GM23338 (cell line): ENCODE data around the gene CCSAP. TPM values are rescaled to one million over a fixed set of nuclear protein-coding genes. Genes with fewer than 3 reads are reported as not detected.

Source experiments
- ATAC-seq: fragments of 200-7000 bp; cut with Tn5 transposase; 3 replicates; pipeline ENCODE4 v1.9.1; 2020
- DNase-seq: peaks from one replicate; pipeline ENCODE4 v3.0.0-alpha.2; 2015; ENCODE audit warnings: low spot score
- H2AFZ ChIP-seq: fragments of 200-600 bp; sonication (generic); 2 replicates; pipeline ENCODE4 v1.8.0; 2016; ENCODE audit warnings: antibody characterized with exemption, mild to moderate bottlenecking, moderate library complexity
- H3F3A ChIP-seq: fragments of 200-600 bp; sonication (generic); replicated peaks from 2 replicates; pipeline ENCODE4 v1.8.0; 2017; ENCODE audit warnings: antibody characterized with exemption, mixed run types, low read depth
- H3K27ac ChIP-seq: fragments of 200-600 bp; sonication (generic); 2 replicates; pipeline ENCODE4 v1.6.1; 2016; ENCODE audit warnings: low read depth
- H3K27me3 ChIP-seq: fragments of 200-600 bp; sonication (generic); 2 replicates; pipeline ENCODE4 v1.8.0; 2016; ENCODE audit warnings: mild to moderate bottlenecking, mixed run types, moderate library complexity; ENCODE audit not compliant: insufficient read depth
- H3K36me3 ChIP-seq: fragments of 200-600 bp; sonication (generic); 2 replicates; pipeline ENCODE4 v1.8.0; 2016; ENCODE audit warnings: mild to moderate bottlenecking; ENCODE audit not compliant: insufficient read depth
- H3K4me1 ChIP-seq: fragments of 200-600 bp; sonication (generic); 2 replicates; pipeline ENCODE4 v1.8.0; 2016; ENCODE audit warnings: mild to moderate bottlenecking, moderate library complexity; ENCODE audit not compliant: insufficient read depth
- H3K4me2 ChIP-seq: fragments of 200-600 bp; sonication (generic); 2 replicates; pipeline ENCODE4 v1.7.1; 2017; ENCODE audit warnings: mixed run types
- H3K4me3 ChIP-seq: fragments of 200-600 bp; sonication (generic); 2 replicates; pipeline ENCODE4 v1.6.1; 2016; ENCODE audit warnings: mixed run types
- H3K79me2 ChIP-seq: fragments of 200-600 bp; sonication (generic); replicated peaks from 2 replicates; pipeline ENCODE4 v1.8.0; 2017; ENCODE audit warnings: mild to moderate bottlenecking; ENCODE audit not compliant: insufficient read depth
- H3K9me2 ChIP-seq: fragments of 200-600 bp; sonication (generic); 2 replicates; pipeline ENCODE4 v1.8.0; 2017; ENCODE audit not compliant: insufficient read depth
- H4K20me1 ChIP-seq: fragments of 200-600 bp; sonication (generic); replicated peaks from 2 replicates; pipeline ENCODE4 v1.8.0; 2017; ENCODE audit warnings: mild to moderate bottlenecking; ENCODE audit not compliant: insufficient read depth
- H3K27ac Mint-ChIP-seq: 2 replicates; pipeline ENCODE4 v1.8.0; 2020; ENCODE audit warnings: inconsistent platforms, mild to moderate bottlenecking, moderate library complexity, mixed read lengths
- H3K27me3 Mint-ChIP-seq: 3 replicates; pipeline ENCODE4 v1.8.0; 2022; ENCODE audit warnings: low read depth, mild to moderate bottlenecking, moderate library complexity, mixed read lengths, inconsistent platforms; ENCODE audit not compliant: insufficient read depth, poor library complexity
- H3K36me3 Mint-ChIP-seq: 3 replicates; pipeline ENCODE4 v1.8.0; 2021; ENCODE audit warnings: low read depth, mild to moderate bottlenecking, inconsistent platforms, moderate library complexity, mixed read lengths
- H3K4me1 Mint-ChIP-seq: 3 replicates; pipeline ENCODE4 v1.8.0; 2020; ENCODE audit warnings: mild to moderate bottlenecking, inconsistent platforms, mixed read lengths
- H3K4me3 Mint-ChIP-seq: 3 replicates; pipeline ENCODE4 v1.8.0; 2021; ENCODE audit warnings: moderate library complexity, mild to moderate bottlenecking, inconsistent platforms, mixed read lengths
- H3K9me3 Mint-ChIP-seq: 3 replicates; pipeline ENCODE4 v1.8.0; 2020; ENCODE audit warnings: moderate library complexity, mild to moderate bottlenecking, inconsistent platforms, mixed read lengths
- EZH2phosphoT487 ChIP-seq: fragments of 200-600 bp; sonication (generic); IDR thresholded peaks from one replicate; pipeline ENCODE4 v1.8.1; 2018; ENCODE audit warnings: antibody characterized with exemption; ENCODE audit not compliant: unreplicated experiment
- JUNB ChIP-seq: IDR thresholded peaks from one replicate; pipeline ENCODE4 v1.6.1; 2016; ENCODE audit warnings: antibody characterized with exemption; ENCODE audit not compliant: unreplicated experiment
- NANOG ChIP-seq: IDR thresholded peaks from 2 replicates; pipeline ENCODE4 v1.6.1; 2016; ENCODE audit warnings: antibody characterized with exemption, borderline replicate concordance
- POLR2AphosphoS5 ChIP-seq: IDR thresholded peaks from 2 replicates; pipeline ENCODE4 v1.6.1; 2016; ENCODE audit warnings: antibody characterized with exemption, low read depth
- REST ChIP-seq: IDR thresholded peaks from one replicate; pipeline ENCODE4 v1.6.1; 2018; ENCODE audit warnings: antibody characterized with exemption; ENCODE audit not compliant: unreplicated experiment
- STAT1 ChIP-seq: IDR thresholded peaks from one replicate; pipeline ENCODE4 v1.6.1; 2016; ENCODE audit warnings: antibody characterized with exemption; ENCODE audit not compliant: unreplicated experiment
- ZNF114 ChIP-seq: fragments of 250-450 bp; sonication (Bioruptor Pico); IDR thresholded peaks from 2 replicates; pipeline ENCODE4 v1.5.0; 2020; ENCODE audit warnings: mild to moderate bottlenecking, moderate library complexity
- ZNF331 ChIP-seq: fragments of 250-450 bp; sonication (Bioruptor Pico); IDR thresholded peaks from 2 replicates; pipeline ENCODE4 v1.5.0; 2020; ENCODE audit warnings: low read depth, mild to moderate bottlenecking, moderate library complexity
- polyA plus RNA-seq: library from polyadenylated mRNA; unstranded; fragments of >200 nt; fragmentation: Nextera tagmentation; extraction: Ambion mirVana; gene quantifications from 2 replicates; pipeline ENCODE4 v1.2.1, GENCODE V29; 2016
- total RNA-seq: library from RNA; depleted of rRNA; stranded (reverse); fragments of >200 nt; shearing (Covaris generic); gene quantifications from 2 replicates; pipeline ENCODE4 v1.2.3, GENCODE V29; 2014
- TF ChIP-seq, protein P1 (sequence below), 2 experiments: fragments of 200-600 bp in 1 of 2; sonication (generic) in 1 of 2; conservative IDR thresholded peaks; 2 replicates each; pipeline versions ENCODE4 v1.5.1 to v1.6.1; 2016 to 2017; ENCODE audit warnings: antibody characterized with exemption in 2 of 2, low read depth in 2 of 2, mild to moderate bottlenecking in 2 of 2, moderate library complexity in 1 of 2
- TF ChIP-seq, protein P2 (sequence below): IDR thresholded peaks from 2 replicates; pipeline ENCODE4 v1.6.1; 2016; ENCODE audit warnings: antibody characterized with exemption

CCSAP gene
- total and polyA plus RNA-seq, 2 experiments from 2014 or later: 4.2 to 13.3 TPM

DNA sequence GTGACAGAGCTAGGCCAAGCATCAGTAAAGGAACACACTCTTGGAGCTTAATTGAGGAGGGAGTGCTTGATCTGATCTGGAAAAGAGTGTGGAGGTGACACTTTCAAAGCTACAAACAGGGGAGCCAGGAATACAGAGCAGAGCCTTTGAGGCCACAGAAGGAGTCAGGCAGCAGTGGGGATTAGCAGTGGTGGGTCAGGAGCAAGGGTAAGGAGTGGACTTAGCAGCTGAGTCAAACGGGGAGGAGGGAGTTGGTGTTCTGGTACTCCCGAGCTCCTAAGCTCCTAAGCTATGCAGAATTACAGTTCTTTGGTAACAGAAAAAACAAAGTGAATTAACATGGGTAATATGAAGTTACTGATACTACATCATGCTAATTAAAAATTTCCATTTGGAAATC lies 57.4 kb downstream of the CCSAP start:
- Histone ChIP-seq H3K36me3 (no peaks in the 10 kb centered on the region), H2AFZ (no peak overlapping the region), H3K4me3 (no peak overlapping the region), H3F3A (no peaks in the 10 kb centered on the region), H3K4me2 (no peak overlapping the region), H3K9me2 (no peaks in the 10 kb centered on the region), H3K27ac (no peak overlapping the region), H3K27me3 (no peaks in the 10 kb centered on the region), H4K20me1 (peaks cover 17% of the 10 kb centered on the region; the same call in 1 of the 2 replicates), H3K4me1 (peaks cover 11% of the 10 kb centered on the region; the same call in 1 of the 2 replicates), H3K79me2 (peaks cover 75% of the 10 kb centered on the region)
- Mint-ChIP-seq H3K4me3 (no peak overlapping the region; the same call in 2 of the 3 replicates), H3K9me3 (no peaks in the 10 kb centered on the region), H3K27me3 (no peaks in the 10 kb centered on the region), H3K36me3 (peaks cover 6% of the 10 kb centered on the region; the same call in 2 of the 3 replicates), H3K27ac (no peak overlapping the region), H3K4me1 (peaks cover 15% of the 10 kb centered on the region; the same call in 2 of the 3 replicates)
- no peak for TF ChIP-seq ZNF114
- no peak for TF ChIP-seq ZNF331 (CRISPR knock-in tag)
- TF ChIP-seq, protein P1, sequence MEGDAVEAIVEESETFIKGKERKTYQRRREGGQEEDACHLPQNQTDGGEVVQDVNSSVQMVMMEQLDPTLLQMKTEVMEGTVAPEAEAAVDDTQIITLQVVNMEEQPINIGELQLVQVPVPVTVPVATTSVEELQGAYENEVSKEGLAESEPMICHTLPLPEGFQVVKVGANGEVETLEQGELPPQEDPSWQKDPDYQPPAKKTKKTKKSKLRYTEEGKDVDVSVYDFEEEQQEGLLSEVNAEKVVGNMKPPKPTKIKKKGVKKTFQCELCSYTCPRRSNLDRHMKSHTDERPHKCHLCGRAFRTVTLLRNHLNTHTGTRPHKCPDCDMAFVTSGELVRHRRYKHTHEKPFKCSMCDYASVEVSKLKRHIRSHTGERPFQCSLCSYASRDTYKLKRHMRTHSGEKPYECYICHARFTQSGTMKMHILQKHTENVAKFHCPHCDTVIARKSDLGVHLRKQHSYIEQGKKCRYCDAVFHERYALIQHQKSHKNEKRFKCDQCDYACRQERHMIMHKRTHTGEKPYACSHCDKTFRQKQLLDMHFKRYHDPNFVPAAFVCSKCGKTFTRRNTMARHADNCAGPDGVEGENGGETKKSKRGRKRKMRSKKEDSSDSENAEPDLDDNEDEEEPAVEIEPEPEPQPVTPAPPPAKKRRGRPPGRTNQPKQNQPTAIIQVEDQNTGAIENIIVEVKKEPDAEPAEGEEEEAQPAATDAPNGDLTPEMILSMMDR (conservative IDR thresholded peaks at IDR 0.05; ENCODE audit: low read depth in 2 of 2): no peak
- no peak for TF ChIP-seq STAT1
- TF ChIP-seq, protein P2, sequence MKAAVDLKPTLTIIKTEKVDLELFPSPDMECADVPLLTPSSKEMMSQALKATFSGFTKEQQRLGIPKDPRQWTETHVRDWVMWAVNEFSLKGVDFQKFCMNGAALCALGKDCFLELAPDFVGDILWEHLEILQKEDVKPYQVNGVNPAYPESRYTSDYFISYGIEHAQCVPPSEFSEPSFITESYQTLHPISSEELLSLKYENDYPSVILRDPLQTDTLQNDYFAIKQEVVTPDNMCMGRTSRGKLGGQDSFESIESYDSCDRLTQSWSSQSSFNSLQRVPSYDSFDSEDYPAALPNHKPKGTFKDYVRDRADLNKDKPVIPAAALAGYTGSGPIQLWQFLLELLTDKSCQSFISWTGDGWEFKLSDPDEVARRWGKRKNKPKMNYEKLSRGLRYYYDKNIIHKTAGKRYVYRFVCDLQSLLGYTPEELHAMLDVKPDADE: no peak
- no peak for TF ChIP-seq POLR2AphosphoS5
- TF ChIP-seq REST: no peak
- TF ChIP-seq EZH2phosphoT487: no peak
- TF ChIP-seq JUNB: no peak
- DNase-seq (no peak), ATAC-seq (peak; percentile 76)

DNA sequence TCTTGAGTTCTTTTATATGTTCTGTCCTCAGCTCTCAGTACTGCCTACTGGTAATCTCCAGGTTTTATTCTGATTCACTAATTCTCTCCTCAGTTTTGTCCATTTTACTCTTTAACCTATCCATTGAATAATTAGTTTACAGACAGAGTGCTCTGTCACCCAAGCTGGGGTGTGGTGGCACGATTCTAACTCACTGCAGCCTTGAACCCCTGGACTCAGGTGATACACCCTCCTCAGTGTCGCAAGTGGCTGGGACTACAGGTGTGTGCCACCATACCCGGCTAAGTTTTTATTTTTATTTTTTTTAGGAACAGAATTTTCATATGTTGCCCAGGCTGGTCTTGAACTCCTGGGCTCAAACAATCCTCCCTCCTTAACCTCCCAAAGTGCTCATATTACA lies 58.0 kb downstream of the CCSAP start:
- Mint-ChIP-seq H3K9me3 (no peaks in the 10 kb centered on the region), H3K27ac (no peak overlapping the region), H3K27me3 (no peaks in the 10 kb centered on the region), H3K4me1 (peaks cover 15% of the 10 kb centered on the region; the same call in 2 of the 3 replicates), H3K4me3 (no peak overlapping the region), H3K36me3 (peaks cover 3% of the 10 kb centered on the region; the same call in 1 of the 3 replicates)
- H3K4me2 ChIP-seq: no peak overlapping the region
- H3K4me1 ChIP-seq: peaks cover 11% of the 10 kb centered on the region; the same call in 1 of the 2 replicates
- ATAC-seq (no peak), DNase-seq (no peak)
- H3K4me3 ChIP-seq: no peak overlapping the region
- H3K79me2 ChIP-seq: peaks cover 81% of the 10 kb centered on the region
- no peaks in the 10 kb centered on the region for H3K9me2 ChIP-seq
- H3K27ac ChIP-seq: no peak overlapping the region
- no peaks in the 10 kb centered on the region for H3K36me3 ChIP-seq
- H4K20me1 ChIP-seq: peaks cover 20% of the 10 kb centered on the region; the same call in 1 of the 2 replicates
- H2AFZ ChIP-seq: no peak overlapping the region
- TF ChIP-seq NANOG: no peak
- H3F3A ChIP-seq: no peaks in the 10 kb centered on the region
- no peaks in the 10 kb centered on the region for H3K27me3 ChIP-seq
